H1 (cell line): ENCODE results near the gene ANKRD12. TPM values are rescaled to one million over a fixed set of nuclear protein-coding genes. Genes with fewer than 3 reads are reported as not detected.

Source experiments
- CTCF ChIA-PET: fragments of 300-600 bp; sonication (Branson Sonifier 250); formaldehyde crosslinking; loops from one replicate; lab custom pipeline; 2021; ENCODE audit not compliant: partially characterized antibody; lab: Charles Lee
- POLR2A ChIA-PET: fragments of 300-600 bp; sonication (Branson Sonifier 250); formaldehyde crosslinking; loops from one replicate; lab custom pipeline; 2021; ENCODE audit warnings: inconsistent platforms; ENCODE audit not compliant: partially characterized antibody; lab: Charles Lee
- DNase-seq, 2 experiments: peaks; one replicate each; pipeline versions ENCODE4 v3.0.0 to v3.0.0-alpha.2; 2010 to 2022; ENCODE audit warnings: low spot score in 2 of 2, low read depth in 1 of 2, mixed read lengths in 1 of 2
- FAIRE-seq: peaks from 2 replicates; lab custom pipeline; 2011; peaks lifted over from hg19 to GRCh38; lab: Jason Lieb, UNC
- H2AFZ ChIP-seq: 2 replicates; pipeline ENCODE4 v1.8.1; 2012; ENCODE audit warnings: low read length, inconsistent platforms
- H2AK5ac ChIP-seq: 2 replicates; pipeline ENCODE4 v1.6.1; 2013; ENCODE audit warnings: low read depth, low read length
- H2BK120ac ChIP-seq: replicated peaks from 2 replicates; pipeline ENCODE3; 2013; ENCODE audit warnings: low read depth, low read length, inconsistent platforms
- H2BK12ac ChIP-seq: 2 replicates; pipeline ENCODE4 v1.6.1; 2013; ENCODE audit warnings: low read depth, low read length
- H2BK15ac ChIP-seq: 2 replicates; pipeline ENCODE4 v1.6.1; 2013; ENCODE audit warnings: low read length
- H2BK20ac ChIP-seq: 2 replicates; pipeline ENCODE4 v1.6.1; 2013; ENCODE audit warnings: low read length
- H2BK5ac ChIP-seq: 2 replicates; pipeline ENCODE4 v1.6.1; 2013; ENCODE audit warnings: low read depth, low read length
- H3K14ac ChIP-seq: 2 replicates; pipeline ENCODE4 v1.6.1; 2013; ENCODE audit warnings: inconsistent platforms; ENCODE audit not compliant: insufficient read length
- H3K18ac ChIP-seq: 2 replicates; pipeline ENCODE4 v1.6.1; 2013; ENCODE audit warnings: low read length; ENCODE audit errors: extremely low read depth
- H3K23ac ChIP-seq: 2 replicates; pipeline ENCODE4 v1.6.1; 2013; ENCODE audit warnings: inconsistent platforms; ENCODE audit not compliant: insufficient read length
- H3K23me2 ChIP-seq: 2 replicates; pipeline ENCODE4 v1.6.1; 2013; ENCODE audit warnings: low read depth, low read length
- H3K27ac ChIP-seq: 2 replicates; pipeline ENCODE4 v1.6.1; 2011; ENCODE audit warnings: low read depth, low read length, inconsistent platforms
- H3K27me3 ChIP-seq, 4 experiments: replicated peaks in 1 of 4; 1 replicate in 1 of 4; 2 replicates in 3 of 4; pipeline versions ENCODE4 v1.6.1 to v1.8.1; 2011 to 2013; ENCODE audit warnings: low read length in 3 of 4, mild to moderate bottlenecking in 3 of 4, inconsistent platforms in 2 of 4, mixed read lengths in 2 of 4, moderate library complexity in 1 of 4; ENCODE audit not compliant: control insufficient read depth in 3 of 4, insufficient read depth in 3 of 4; ENCODE audit errors: extremely low read depth in 1 of 4
- H3K36me3 ChIP-seq, 4 experiments: 2 replicates each; pipeline versions ENCODE4 v1.6.1 to v1.8.1; 2011 to 2013; ENCODE audit warnings: mild to moderate bottlenecking in 4 of 4, low read length in 3 of 4, moderate library complexity in 2 of 4, control low read depth in 1 of 4, inconsistent platforms in 1 of 4; ENCODE audit not compliant: insufficient read depth in 4 of 4, control insufficient read depth in 2 of 4
- H3K4ac ChIP-seq: replicated peaks from 2 replicates; pipeline ENCODE3; 2013; ENCODE audit warnings: low read length, low read depth, mixed read lengths, inconsistent platforms; ENCODE audit not compliant: insufficient read length
- H3K4me1 ChIP-seq, 4 experiments: replicated peaks in 1 of 4; 1 replicate in 1 of 4; 2 replicates in 3 of 4; pipeline versions ENCODE4 v1.6.1 to v1.8.1; 2011 to 2013; ENCODE audit warnings: low read length in 3 of 4, inconsistent platforms in 2 of 4, mixed read lengths in 1 of 4; ENCODE audit not compliant: insufficient read depth in 4 of 4, control insufficient read depth in 3 of 4
- H3K4me2 ChIP-seq, 2 experiments: 2 replicates each; pipeline versions ENCODE4 v1.6.1 to v1.8.1; 2011 to 2013; ENCODE audit warnings: low read depth in 2 of 2, low read length in 2 of 2, control low read depth in 1 of 2, inconsistent platforms in 1 of 2, mild to moderate bottlenecking in 1 of 2; ENCODE audit not compliant: insufficient read depth in 1 of 2
- H3K4me3 ChIP-seq, 4 experiments: fragments of 200-600, 300-600 bp in 1 of 4; sonication (generic), shearing (Covaris generic), sonication (Bioruptor Twin) in 1 of 4; 2 replicates each; pipeline versions ENCODE4 v1.5.1 to v1.8.1; 2011 to 2016; ENCODE audit warnings: low read length in 4 of 4, low read depth in 3 of 4, control low read depth in 2 of 4, inconsistent platforms in 2 of 4, mild to moderate bottlenecking in 2 of 4, mixed read lengths in 1 of 4, moderate library complexity in 1 of 4; ENCODE audit not compliant: insufficient read depth in 2 of 4; ENCODE audit errors: extremely low read depth in 1 of 4
- H3K56ac ChIP-seq: replicated peaks from 2 replicates; pipeline ENCODE3; 2013; ENCODE audit warnings: low read depth, mild to moderate bottlenecking, mixed read lengths, low read length, inconsistent platforms; ENCODE audit not compliant: insufficient read length
- H3K79me1 ChIP-seq: 2 replicates; pipeline ENCODE4 v1.6.1; 2013; ENCODE audit warnings: low read depth, low read length, control low read depth
- H3K79me2 ChIP-seq, 2 experiments: 2 replicates each; pipeline versions ENCODE4 v1.6.1 to v1.8.1; 2012 to 2013; ENCODE audit warnings: low read length in 2 of 2, mild to moderate bottlenecking in 2 of 2, inconsistent platforms in 1 of 2; ENCODE audit not compliant: insufficient read depth in 2 of 2, control insufficient read depth in 1 of 2
- H3K9ac ChIP-seq, 4 experiments: replicated peaks in 1 of 4; 1 replicate in 1 of 4; 2 replicates in 3 of 4; pipeline versions ENCODE4 v1.6.1 to v1.8.1; 2011 to 2013; ENCODE audit warnings: low read depth in 3 of 4, low read length in 3 of 4, control low read depth in 2 of 4, mild to moderate bottlenecking in 2 of 4, moderate library complexity in 2 of 4, inconsistent platforms in 1 of 4; ENCODE audit errors: extremely low read depth in 1 of 4
- H3K9me3 ChIP-seq, 2 experiments: 2 replicates each; pipeline versions ENCODE4 v1.6.1 to v1.8.1; 2012 to 2013; ENCODE audit warnings: mild to moderate bottlenecking in 2 of 2, moderate library complexity in 2 of 2, control low read depth in 1 of 2, inconsistent platforms in 1 of 2, low read depth in 1 of 2, low read length in 1 of 2, mixed read lengths in 1 of 2; ENCODE audit not compliant: insufficient read depth in 2 of 2
- H4K20me1 ChIP-seq, 2 experiments: replicated peaks in 1 of 2; 2 replicates each; pipeline versions ENCODE3 to v1.8.1; 2011 to 2013; ENCODE audit warnings: inconsistent platforms in 2 of 2, low read length in 2 of 2, mild to moderate bottlenecking in 1 of 2; ENCODE audit not compliant: insufficient read depth in 2 of 2, control insufficient read depth in 1 of 2
- H4K5ac ChIP-seq: 2 replicates; pipeline ENCODE4 v1.6.1; 2013; ENCODE audit warnings: low read length, low read depth, mixed read lengths, inconsistent platforms; ENCODE audit not compliant: insufficient read length
- H4K8ac ChIP-seq: 2 replicates; pipeline ENCODE4 v1.8.0; 2013; ENCODE audit warnings: mild to moderate bottlenecking, moderate library complexity, low read length, inconsistent platforms; ENCODE audit not compliant: insufficient read depth; ENCODE audit errors: extremely low read depth
- H4K91ac ChIP-seq: replicated peaks from 2 replicates; pipeline ENCODE3; 2013; ENCODE audit warnings: low read length, mixed read lengths, inconsistent platforms; ENCODE audit not compliant: insufficient read length
- CBX5 ChIP-seq: fragments of 300-800, 300-1000 bp; sonication (generic); IDR thresholded peaks from 2 replicates; pipeline ENCODE4 v1.7.1; 2016; ENCODE audit warnings: antibody characterized with exemption, low read length, low read depth
- CHD2 ChIP-seq: IDR thresholded peaks from 2 replicates; pipeline ENCODE4 v1.6.1; 2012; ENCODE audit warnings: low read length, improper control_type of control experiment
- EP300 ChIP-seq, 2 experiments: IDR thresholded peaks; 1 replicate in 1 of 2; 2 replicates in 1 of 2; pipeline ENCODE4 v1.6.1; 2011 to 2012; ENCODE audit warnings: low read depth in 2 of 2, low read length in 2 of 2, mild to moderate bottlenecking in 2 of 2, borderline replicate concordance in 1 of 2, inconsistent platforms in 1 of 2, moderate library complexity in 1 of 2
- EZH2 ChIP-seq: fragments of 200-600 bp; sonication (generic); IDR thresholded peaks from 2 replicates; pipeline ENCODE4 v1.7.1; 2012; ENCODE audit warnings: low read depth, mild to moderate bottlenecking, moderate library complexity, low read length, inconsistent platforms; ENCODE audit not compliant: severe bottlenecking
- KDM4A ChIP-seq: IDR thresholded peaks from one replicate; pipeline ENCODE4 v1.7.1; 2012; ENCODE audit warnings: low read depth, mild to moderate bottlenecking, moderate library complexity, low read length, inconsistent platforms; ENCODE audit not compliant: severe bottlenecking
- POLR2A ChIP-seq, 2 experiments: IDR thresholded peaks; 1 replicate in 1 of 2; 2 replicates in 1 of 2; pipeline ENCODE4 v1.6.1; 2011; ENCODE audit warnings: low read depth in 2 of 2, low read length in 2 of 2, mild to moderate bottlenecking in 2 of 2; ENCODE audit errors: control extremely low read depth in 1 of 2
- POLR2AphosphoS5 ChIP-seq: IDR thresholded peaks from 2 replicates; pipeline ENCODE4 v1.6.1; 2011; ENCODE audit warnings: low read depth, low read length
- WGBS, 2 experiments: shearing (Covaris generic) in 1 of 2; methylation state at CpG; one replicate each; pipeline versions ENCODE4 v1.1.6 to v1.1.7; 2013 to 2015; ENCODE audit warnings: low lambda C conversion rate in 2 of 2, mixed read lengths in 2 of 2, inconsistent platforms in 1 of 2, low coverage in 1 of 2, missing lambda C conversion rate in 1 of 2; ENCODE audit not compliant: insufficient replicate concordance in 2 of 2, insufficient coverage in 1 of 2, insufficient read length in 1 of 2; ENCODE audit errors: extremely low coverage in 1 of 2, missing lambda C conversion rate in 1 of 2; 5-methylcytosine and 5-hydroxymethylcytosine counted together
- polyA plus RNA-seq, 7 experiments: library from polyadenylated mRNA; depleted of rRNA in 3 of 7; stranded (reverse) in 5 of 7; unstranded in 2 of 7; fragments of >200 nt in 5 of 7; fragments of 200-250 nt in 2 of 7; gene quantifications; 1 replicate in 5 of 7; 2 replicates in 1 of 7; 4 replicates in 1 of 7; pipeline versions ENCODE4 v1.2.1 to v1.2.3, GENCODE V29; 2011 to 2013; ENCODE audit warnings: missing spikeins in 2 of 7, mixed read lengths in 2 of 7
- total RNA-seq: library from RNA; stranded (reverse); fragmentation: NEBNext Ultra II Directional; extraction: Animal tissue kit (Norgen Biotek cat#: 25700); gene quantifications from 2 replicates; pipeline ENCODE4 v1.2.1, GENCODE V29; 2021

Gene ANKRD12
- total and polyA plus RNA-seq, 2 of the 8 experiments (the other 6 are each of a cell fraction or from before 2014, with no cell fraction given) = 2.6 to 37.9 TPM

DNA sequence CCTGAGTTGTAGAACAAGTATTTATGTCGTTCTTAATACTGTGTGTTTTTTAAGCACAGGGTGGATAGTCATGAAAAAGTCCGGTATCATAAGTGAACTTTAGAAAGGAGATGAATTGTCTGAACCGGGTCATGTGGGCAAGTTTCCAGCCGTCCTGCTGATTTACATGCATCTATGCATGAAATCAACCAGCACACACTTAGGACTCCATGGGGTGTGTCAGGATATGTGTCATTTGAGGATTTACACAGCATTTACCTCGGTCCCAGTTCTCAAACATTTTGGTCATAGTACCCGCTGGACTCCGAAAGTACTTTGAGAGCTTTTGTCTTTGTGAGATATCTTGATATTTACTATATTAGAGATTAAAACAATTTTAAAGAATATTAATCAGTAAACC, 150.5 kb downstream of the ANKRD12 start:
- Histone ChIP-seq H3K4ac (no peak overlapping the region), H2BK120ac (no peak overlapping the region), H3K79me2 (no peaks in the 10 kb centered on the region), H3K14ac (no peak overlapping the region), H4K8ac (no peak overlapping the region), H3K4me1 (no peaks in the 10 kb centered on the region), H2AFZ (no peak overlapping the region), H3K9me3 (peaks cover 7 to 10% of the 10 kb centered on the region in 2 experiments), H4K5ac (no peak overlapping the region), H2BK15ac (no peak overlapping the region), H3K4me2 (no peak overlapping the region), H3K23ac (no peak overlapping the region), H2AK5ac (no peak overlapping the region), H4K20me1 (no peaks in the 10 kb centered on the region), H3K36me3 (peaks cover 0 to 4% (median 0%) of the 10 kb centered on the region in 4 experiments; a peak in 2 of 8 replicates), H2BK20ac (no peak overlapping the region), H3K4me3 (no peak overlapping the region), H4K91ac (no peak overlapping the region), H3K27ac (no peak overlapping the region), H3K23me2 (no peaks in the 10 kb centered on the region), H3K18ac (no peak overlapping the region), H3K9ac (no peak overlapping the region), H3K56ac (no peak overlapping the region), H3K79me1 (no peaks in the 10 kb centered on the region), H2BK5ac (no peak overlapping the region), H2BK12ac (no peak overlapping the region), H3K27me3 (no peaks in the 10 kb centered on the region)
- CTCF ChIA-PET = interaction anchor here (1.3 kb wide), 1 partner anchor 9 kb away, joined by 5 read pairs; no protein-coding TSS in a partner anchor
- no peak for FAIRE-seq
- TF ChIP-seq CBX5 = no peak
- TF ChIP-seq POLR2A (IDR thresholded peaks at IDR 0.05; ENCODE audit: control extremely low read depth in 1 of 2, low read depth in 2 of 2, low read length in 2 of 2) = no peak
- no peak for TF ChIP-seq EZH2
- no peak for TF ChIP-seq EP300 (IDR thresholded peaks at IDR 0.05; ENCODE audit: borderline replicate concordance in 1 of 2, low read depth in 2 of 2, low read length in 2 of 2)
- no peak for TF ChIP-seq CHD2
- no peak for TF ChIP-seq POLR2AphosphoS5
- no peak for TF ChIP-seq KDM4A
- no peak for DNase-seq
- POLR2A ChIA-PET = no interaction called here
- 90% methylated on average over 7 of the region's 7 CpGs; no CpG with 5 or more reads in 1 of the 2 experiments for WGBS, 2 experiments
